Epidermal melanocyte (primary cell): ENCODE data around the gene DTX1.
"Not testable (repeated sequence)": the region's sequence is repeated elsewhere in the genome, so short reads cannot be mapped to it uniquely, and the experiment has no call there.

Source experiments
- DNase-seq: peaks from one replicate; pipeline ENCODE4 v3.0.0; 2011; ENCODE audit warnings: low spot score; ENCODE audit not compliant: insufficient read length

The DTX1 gene

GRCh38 chr12:113112043-113112899 lies 55.7 kb downstream of the DTX1 start:
- no peak for DNase-seq

GRCh38 chr12:113113397-113113796 lies 56.9 kb downstream of the DTX1 start:
- no peak for DNase-seq

- DNase-seq = no peak
Observed at GRCh38 chr12:113114447-113115178, 58.1 kb downstream of the DTX1 start.

GRCh38 chr12:113115455-113116126 lies 59.1 kb downstream of the DTX1 start:
- DNase-seq = no peak

- no peak for DNase-seq
Observed at GRCh38 chr12:113116875-113117274, 60.3 kb downstream of the DTX1 start.

- not testable (repeated sequence) for DNase-seq
Observed at GRCh38 chr12:113117684-113118083, 61.2 kb downstream of the DTX1 start.

- no peak for DNase-seq
Observed at GRCh38 chr12:113118142-113118541, 61.6 kb downstream of the DTX1 start.

- DNase-seq = no peak
Observed at GRCh38 chr12:113119980-113120669, 63.6 kb downstream of the DTX1 start.

GRCh38 chr12:113120670-113121370 lies 64.3 kb downstream of the DTX1 start:
- no peak for DNase-seq

- DNase-seq = no peak
Observed at GRCh38 chr12:113127791-113128199, 71.3 kb downstream of the DTX1 start.

GRCh38 chr12:113128802-113129663 lies 72.5 kb downstream of the DTX1 start:
- DNase-seq = no peak

- DNase-seq = no peak
Observed at GRCh38 chr12:113129664-113130456, 73.3 kb downstream of the DTX1 start.

GRCh38 chr12:113130457-113131135 lies 74.1 kb downstream of the DTX1 start:
- no peak for DNase-seq

- DNase-seq = no peak
Observed at GRCh38 chr12:113131556-113131955, 75.0 kb downstream of the DTX1 start.

GRCh38 chr12:113133036-113133435 lies 76.5 kb downstream of the DTX1 start:
- DNase-seq = no peak

- DNase-seq = no peak
Observed at GRCh38 chr12:113133666-113134065, 77.1 kb downstream of the DTX1 start.

GRCh38 chr12:113134071-113134470 lies 77.5 kb downstream of the DTX1 start:
- DNase-seq = no peak

- no peak for DNase-seq
Observed at GRCh38 chr12:113134521-113134951, 78.0 kb downstream of the DTX1 start.
